Measurements from ENCODE around the gene NR6A1. TPM values are rescaled to one million over a fixed set of nuclear protein-coding genes. Genes with fewer than 3 reads are reported as not detected.
A peak's percentile ranks its signal among the peaks of the same experiment; 100 is the strongest.

NR6A1 gene
- total RNA-seq, 1 donor from 2014 or later: 60.7 TPM

DNA sequence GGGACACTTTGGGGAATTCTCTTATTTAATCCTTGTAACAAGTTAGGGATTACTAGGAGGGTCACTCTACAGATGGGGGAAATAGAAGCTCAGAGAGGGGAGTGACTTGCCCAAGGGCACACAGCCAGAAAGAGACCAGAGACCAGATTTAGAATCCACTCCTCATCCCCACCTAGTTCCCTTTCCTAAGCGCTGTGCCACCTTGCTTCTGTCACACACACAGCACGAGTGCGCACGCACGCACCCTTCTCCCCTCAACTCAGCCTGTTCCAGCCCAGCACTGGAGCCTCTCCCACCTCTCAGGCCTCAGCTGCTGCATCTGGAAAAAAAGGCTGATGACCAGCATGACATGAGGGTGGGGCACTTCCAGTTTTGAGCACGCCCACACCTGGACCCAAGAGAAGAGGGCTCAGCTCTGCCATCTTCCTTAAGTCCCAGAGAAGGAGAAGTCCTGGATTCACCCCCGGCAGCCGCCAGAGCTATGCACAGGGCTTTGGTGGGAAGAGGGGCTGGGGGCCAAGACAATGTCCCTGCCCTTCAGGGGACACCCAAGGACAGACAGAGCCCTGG, 282.4 kb downstream of the NR6A1 start:
- TF ChIP-seq, protein P1, sequence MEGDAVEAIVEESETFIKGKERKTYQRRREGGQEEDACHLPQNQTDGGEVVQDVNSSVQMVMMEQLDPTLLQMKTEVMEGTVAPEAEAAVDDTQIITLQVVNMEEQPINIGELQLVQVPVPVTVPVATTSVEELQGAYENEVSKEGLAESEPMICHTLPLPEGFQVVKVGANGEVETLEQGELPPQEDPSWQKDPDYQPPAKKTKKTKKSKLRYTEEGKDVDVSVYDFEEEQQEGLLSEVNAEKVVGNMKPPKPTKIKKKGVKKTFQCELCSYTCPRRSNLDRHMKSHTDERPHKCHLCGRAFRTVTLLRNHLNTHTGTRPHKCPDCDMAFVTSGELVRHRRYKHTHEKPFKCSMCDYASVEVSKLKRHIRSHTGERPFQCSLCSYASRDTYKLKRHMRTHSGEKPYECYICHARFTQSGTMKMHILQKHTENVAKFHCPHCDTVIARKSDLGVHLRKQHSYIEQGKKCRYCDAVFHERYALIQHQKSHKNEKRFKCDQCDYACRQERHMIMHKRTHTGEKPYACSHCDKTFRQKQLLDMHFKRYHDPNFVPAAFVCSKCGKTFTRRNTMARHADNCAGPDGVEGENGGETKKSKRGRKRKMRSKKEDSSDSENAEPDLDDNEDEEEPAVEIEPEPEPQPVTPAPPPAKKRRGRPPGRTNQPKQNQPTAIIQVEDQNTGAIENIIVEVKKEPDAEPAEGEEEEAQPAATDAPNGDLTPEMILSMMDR (conservative IDR thresholded peaks at IDR 0.05): no peak
- H3K4me3 Mint-ChIP-seq: no peak overlapping the region
- H3K27ac Mint-ChIP-seq (ENCODE audit: unreplicated experiment): no peak overlapping the region
- peaks cover 16% of the 10 kb centered on the region for H3K27me3 Mint-ChIP-seq (ENCODE audit: low read depth)
- no peak for DNase-seq (ENCODE audit: low read depth, low spot score)
- H3K9me3 Mint-ChIP-seq: no peaks in the 10 kb centered on the region
- H3K36me3 Mint-ChIP-seq (ENCODE audit: low read depth): no peaks in the 10 kb centered on the region
- peaks cover 29% of the 10 kb centered on the region for H3K4me1 Mint-ChIP-seq

GRCh38 chr9:124487260-124488182, 283.6 kb downstream of the NR6A1 start:
- DNase-seq (ENCODE audit: low read depth, low spot score): no peak
- TF ChIP-seq, protein P1 (conservative IDR thresholded peaks at IDR 0.05): no peak
- Mint-ChIP-seq H3K27ac (ENCODE audit: unreplicated experiment) (no peak overlapping the region), H3K9me3 (no peaks in the 10 kb centered on the region), H3K4me1 (peaks cover 33% of the 10 kb centered on the region), H3K27me3 (ENCODE audit: low read depth) (peaks cover 19% of the 10 kb centered on the region), H3K4me3 (peak overlapping the region; percentile 52), H3K36me3 (ENCODE audit: low read depth) (no peaks in the 10 kb centered on the region)

DNA sequence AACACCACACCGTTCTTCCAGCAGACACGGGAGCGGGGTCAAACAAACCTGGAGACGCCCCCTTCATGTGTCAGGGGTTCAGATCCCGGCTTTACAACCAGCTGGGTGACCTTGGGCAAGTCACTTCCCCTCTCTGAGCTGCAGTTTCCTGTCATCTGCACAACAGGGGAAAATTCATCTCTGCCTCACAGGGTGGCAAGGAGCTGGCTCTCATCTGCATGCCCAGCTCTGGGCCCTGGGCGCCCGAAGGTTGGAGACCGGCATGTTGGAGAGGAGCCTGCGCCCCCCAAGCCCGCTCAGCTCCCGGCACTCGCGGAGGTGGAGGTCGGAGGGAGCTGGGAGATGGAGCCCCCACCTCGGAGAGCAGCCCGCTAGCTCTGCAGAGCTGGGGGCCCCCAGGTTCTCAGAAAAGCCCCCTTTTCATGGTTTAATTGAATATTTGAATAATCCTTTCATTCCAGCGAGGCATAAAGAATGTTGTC, 284.3 kb downstream of the NR6A1 start:
- TF ChIP-seq, protein P1 (conservative IDR thresholded peaks at IDR 0.05): no peak
- peaks cover 20% of the 10 kb centered on the region for H3K27me3 Mint-ChIP-seq (ENCODE audit: low read depth)
- H3K9me3 Mint-ChIP-seq: no peaks in the 10 kb centered on the region
- H3K36me3 Mint-ChIP-seq (ENCODE audit: low read depth): no peaks in the 10 kb centered on the region
- no peak overlapping the region for H3K27ac Mint-ChIP-seq (ENCODE audit: unreplicated experiment)
- no peak for DNase-seq (ENCODE audit: low read depth, low spot score)
- H3K4me1 Mint-ChIP-seq: peaks cover 34% of the 10 kb centered on the region
- peak overlapping the region; percentile 52 for H3K4me3 Mint-ChIP-seq

DNA sequence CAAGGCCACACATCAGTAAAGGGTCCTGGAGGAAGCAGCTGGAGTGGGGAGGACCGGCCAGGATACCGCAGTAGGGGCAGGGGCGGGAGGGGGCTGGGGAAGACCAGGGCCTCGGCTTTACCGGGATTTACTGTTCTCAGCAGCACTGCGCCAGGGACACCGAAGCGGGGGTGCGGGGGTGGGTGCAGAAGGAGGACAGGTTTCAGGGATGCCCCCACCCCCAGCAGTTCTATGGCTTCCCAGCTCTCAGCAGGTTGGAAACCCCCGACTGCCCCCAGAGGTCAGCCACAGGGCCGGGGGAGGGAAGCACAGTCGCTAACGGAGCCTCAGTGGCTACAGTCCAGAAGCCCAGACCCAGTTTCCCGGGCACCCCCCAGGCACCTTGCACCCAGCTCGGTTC, 285.2 kb downstream of the NR6A1 start:
- TF ChIP-seq, protein P1 (conservative IDR thresholded peaks at IDR 0.05): no peak
- Mint-ChIP-seq H3K36me3 (ENCODE audit: low read depth) (no peaks in the 10 kb centered on the region), H3K9me3 (no peaks in the 10 kb centered on the region), H3K27me3 (ENCODE audit: low read depth) (peaks cover 23% of the 10 kb centered on the region), H3K4me1 (peaks cover 37% of the 10 kb centered on the region), H3K27ac (ENCODE audit: unreplicated experiment) (no peak overlapping the region), H3K4me3 (no peak overlapping the region)
- DNase-seq (ENCODE audit: low read depth, low spot score): no peak

DNA sequence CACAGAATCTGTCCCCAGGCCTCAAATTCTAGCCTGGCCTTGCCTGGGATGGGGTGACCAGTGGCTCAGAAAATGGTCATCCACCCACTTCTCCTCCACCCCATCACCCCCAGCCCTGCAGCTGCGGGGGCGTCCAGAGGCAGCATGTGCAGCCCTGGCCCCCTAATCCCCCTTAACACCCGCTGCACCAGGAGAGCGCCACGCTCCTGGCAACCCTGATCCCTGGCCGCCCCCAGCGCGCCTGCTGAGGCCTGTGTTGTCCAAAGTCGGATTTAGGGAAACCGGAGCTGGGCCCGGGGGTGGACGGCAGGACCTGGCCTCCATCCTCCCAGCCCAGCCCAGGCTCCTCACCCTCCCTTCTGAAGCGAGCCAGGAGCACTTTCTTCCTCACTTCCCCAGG, 285.9 kb downstream of the NR6A1 start:
- DNase-seq (ENCODE audit: low read depth, low spot score): no peak

More for the DNA sequence above, 285.9 kb downstream of the NR6A1 start:
- Mint-ChIP-seq H3K4me1 (peaks cover 36% of the 10 kb centered on the region), H3K27me3 (ENCODE audit: low read depth) (peaks cover 25% of the 10 kb centered on the region), H3K4me3 (no peak overlapping the region), H3K36me3 (ENCODE audit: low read depth) (no peaks in the 10 kb centered on the region), H3K9me3 (no peaks in the 10 kb centered on the region), H3K27ac (ENCODE audit: unreplicated experiment) (no peak overlapping the region)
- TF ChIP-seq, protein P1 (conservative IDR thresholded peaks at IDR 0.05): no peak
